ENCODE data around the gene INHBC.
"Not testable (repeated sequence)": the region's sequence is repeated elsewhere in the genome, so short reads cannot be mapped to it uniquely, and the experiment has no call there.

Gene INHBC

GRCh38 chr12:57434517-57435223, at the start of gene INHBC:
TSS of gene INHBC (plus strand) at chr12:57434784. CDS start at chr12:57434887, 103 bp downstream.
- in situ Hi-C loops (cut with HindIII; ENCODE audit: low sequenced_read_pairs): no loop called here

- in situ Hi-C loops (cut with HindIII; ENCODE audit: low sequenced_read_pairs): no loop called here
These were observed 49.0 kb upstream of the INHBC start for GRCh38 chr12:57385586-57385985.

- in situ Hi-C loops (cut with HindIII; ENCODE audit: low sequenced_read_pairs): no loop called here
These were observed 48.3 kb upstream of the INHBC start for GRCh38 chr12:57386187-57386720.

GRCh38 chr12:57388425-57388824, 46.2 kb upstream of the INHBC start:
- in situ Hi-C loops (cut with HindIII; ENCODE audit: low sequenced_read_pairs): no loop called here

GRCh38 chr12:57389033-57389432, 45.6 kb upstream of the INHBC start:
- in situ Hi-C loops (cut with HindIII; ENCODE audit: low sequenced_read_pairs): no loop called here

- in situ Hi-C loops (cut with HindIII; ENCODE audit: low sequenced_read_pairs): no loop called here
These were observed 44.4 kb upstream of the INHBC start for GRCh38 chr12:57390174-57390573.

GRCh38 chr12:57395121-57395520, 39.5 kb upstream of the INHBC start:
- in situ Hi-C loops (cut with HindIII; ENCODE audit: low sequenced_read_pairs): no loop called here

GRCh38 chr12:57397441-57397840, 37.1 kb upstream of the INHBC start:
- in situ Hi-C loops (cut with HindIII; ENCODE audit: low sequenced_read_pairs): no loop called here

GRCh38 chr12:57399718-57400463, 34.7 kb upstream of the INHBC start:
- in situ Hi-C loops (cut with HindIII; ENCODE audit: low sequenced_read_pairs): not testable (repeated sequence)

- in situ Hi-C loops (cut with HindIII; ENCODE audit: low sequenced_read_pairs): no loop called here
These were observed 33.4 kb upstream of the INHBC start for GRCh38 chr12:57401165-57401564.

GRCh38 chr12:57402156-57402555, 32.4 kb upstream of the INHBC start:
- in situ Hi-C loops (cut with HindIII; ENCODE audit: low sequenced_read_pairs): not testable (repeated sequence)

- in situ Hi-C loops (cut with HindIII; ENCODE audit: low sequenced_read_pairs): no loop called here
These were observed 29.5 kb upstream of the INHBC start for GRCh38 chr12:57404966-57405640.

GRCh38 chr12:57410534-57410933, 24.1 kb upstream of the INHBC start:
- in situ Hi-C loops (cut with HindIII; ENCODE audit: low sequenced_read_pairs): no loop called here

- in situ Hi-C loops (cut with HindIII; ENCODE audit: low sequenced_read_pairs): not testable (repeated sequence)
These were observed 20.4 kb upstream of the INHBC start for GRCh38 chr12:57414160-57414559.

- in situ Hi-C loops (cut with HindIII; ENCODE audit: low sequenced_read_pairs): no loop called here
These were observed 19.5 kb upstream of the INHBC start for GRCh38 chr12:57415088-57415487.

GRCh38 chr12:57416039-57416996, 18.3 kb upstream of the INHBC start:
- in situ Hi-C loops (cut with HindIII; ENCODE audit: low sequenced_read_pairs): no loop called here

- in situ Hi-C loops (cut with HindIII; ENCODE audit: low sequenced_read_pairs): no loop called here
These were observed 16.3 kb upstream of the INHBC start for GRCh38 chr12:57418255-57418654.

- in situ Hi-C loops (cut with HindIII; ENCODE audit: low sequenced_read_pairs): no loop called here
These were observed 15.1 kb upstream of the INHBC start for GRCh38 chr12:57419495-57419894.

- in situ Hi-C loops (cut with HindIII; ENCODE audit: low sequenced_read_pairs): no loop called here
These were observed 14.1 kb upstream of the INHBC start for GRCh38 chr12:57420482-57420881.

- in situ Hi-C loops (cut with HindIII; ENCODE audit: low sequenced_read_pairs): not testable (repeated sequence)
These were observed 7.6 kb upstream of the INHBC start for GRCh38 chr12:57426948-57427347.
